IPS-15b (cell line): ENCODE data around the gene CWC27.
"Not testable (repeated sequence)": the region's sequence is repeated elsewhere in the genome, so short reads cannot be mapped to it uniquely, and the experiment has no call there.

Experiments
- H3K27me3 ChIP-seq: one replicate; pipeline ENCODE4 v1.6.1; 2013; ENCODE audit warnings: low read length; ENCODE audit not compliant: control insufficient read depth, insufficient read depth
- H3K36me3 ChIP-seq: one replicate; pipeline ENCODE4 v1.6.1; 2013; ENCODE audit warnings: low read length; ENCODE audit not compliant: control insufficient read depth, insufficient read depth
- H3K4me1 ChIP-seq: one replicate; pipeline ENCODE4 v1.6.1; 2013; ENCODE audit warnings: mild to moderate bottlenecking, low read length; ENCODE audit not compliant: control insufficient read depth, insufficient read depth
- H3K4me3 ChIP-seq: one replicate; pipeline ENCODE4 v1.5.1; 2013; ENCODE audit warnings: low read depth, low read length
- H3K9ac ChIP-seq: one replicate; pipeline ENCODE4 v1.6.1; 2013; ENCODE audit warnings: low read depth, mild to moderate bottlenecking, low read length
- H3K9me3 ChIP-seq: one replicate; pipeline ENCODE4 v1.6.1; 2013; ENCODE audit warnings: mild to moderate bottlenecking, low read length; ENCODE audit not compliant: control insufficient read depth, insufficient read depth

Gene CWC27

GRCh38 chr5:64790210-64790609 is 21.5 kb downstream of the CWC27 start:
- Histone ChIP-seq H3K4me3 (no peak overlapping the region), H3K4me1 (no peaks in the 10 kb centered on the region), H3K27me3 (no peaks in the 10 kb centered on the region), H3K9me3 (no peaks in the 10 kb centered on the region), H3K36me3 (no peaks in the 10 kb centered on the region), H3K9ac (no peak overlapping the region)

- H3K9me3 ChIP-seq = no peaks in the 10 kb centered on the region
- no peaks in the 10 kb centered on the region for H3K4me1 ChIP-seq
- H3K36me3 ChIP-seq = no peaks in the 10 kb centered on the region
Measured at GRCh38 chr5:64792469-64792868, 23.7 kb downstream of the CWC27 start.

GRCh38 chr5:64794053-64794770 is 25.5 kb downstream of the CWC27 start:
- Histone ChIP-seq H3K36me3 (no peaks in the 10 kb centered on the region), H3K27me3 (no peaks in the 10 kb centered on the region), H3K9ac (no peak overlapping the region), H3K4me1 (no peaks in the 10 kb centered on the region), H3K9me3 (no peaks in the 10 kb centered on the region), H3K4me3 (no peak overlapping the region)

More at GRCh38 chr5:64792469-64792868, 23.7 kb downstream of the CWC27 start:
- H3K9ac ChIP-seq = no peak overlapping the region
- no peak overlapping the region for H3K4me3 ChIP-seq
- H3K27me3 ChIP-seq = no peaks in the 10 kb centered on the region

GRCh38 chr5:64796301-64796700 is 27.6 kb downstream of the CWC27 start:
- H3K4me3 ChIP-seq = no peak overlapping the region
- H3K9me3 ChIP-seq = no peaks in the 10 kb centered on the region
- no peaks in the 10 kb centered on the region for H3K4me1 ChIP-seq
- no peak overlapping the region for H3K9ac ChIP-seq
- no peaks in the 10 kb centered on the region for H3K27me3 ChIP-seq
- H3K36me3 ChIP-seq = no peaks in the 10 kb centered on the region

- H3K4me1 ChIP-seq = no peaks in the 10 kb centered on the region
- H3K9me3 ChIP-seq = no peaks in the 10 kb centered on the region
- H3K9ac ChIP-seq = no peak overlapping the region
- H3K36me3 ChIP-seq = no peaks in the 10 kb centered on the region
- H3K4me3 ChIP-seq = no peak overlapping the region
- H3K27me3 ChIP-seq = no peaks in the 10 kb centered on the region
Measured at GRCh38 chr5:64800926-64801325, 32.2 kb downstream of the CWC27 start.

GRCh38 chr5:64806537-64806936 is 37.8 kb downstream of the CWC27 start:
- Histone ChIP-seq H3K9me3 (no peaks in the 10 kb centered on the region), H3K36me3 (no peaks in the 10 kb centered on the region)

GRCh38 chr5:64807520-64807919 is 38.8 kb downstream of the CWC27 start:
- Histone ChIP-seq H3K4me1 (no peaks in the 10 kb centered on the region), H3K9ac (no peak overlapping the region), H3K27me3 (no peaks in the 10 kb centered on the region), H3K36me3 (no peaks in the 10 kb centered on the region), H3K4me3 (no peak overlapping the region), H3K9me3 (no peaks in the 10 kb centered on the region)

More at GRCh38 chr5:64806537-64806936, 37.8 kb downstream of the CWC27 start:
- Histone ChIP-seq H3K9ac (no peak overlapping the region), H3K27me3 (no peaks in the 10 kb centered on the region), H3K4me3 (no peak overlapping the region), H3K4me1 (no peaks in the 10 kb centered on the region)

GRCh38 chr5:64811050-64811640 is 42.4 kb downstream of the CWC27 start:
- Histone ChIP-seq H3K9ac (no peak overlapping the region), H3K4me3 (no peak overlapping the region), H3K9me3 (no peaks in the 10 kb centered on the region), H3K36me3 (no peaks in the 10 kb centered on the region), H3K27me3 (no peaks in the 10 kb centered on the region), H3K4me1 (no peaks in the 10 kb centered on the region)

- H3K36me3 ChIP-seq = no peaks in the 10 kb centered on the region
- H3K9ac ChIP-seq = no peak overlapping the region
- no peaks in the 10 kb centered on the region for H3K4me1 ChIP-seq
- H3K27me3 ChIP-seq = no peaks in the 10 kb centered on the region
- no peaks in the 10 kb centered on the region for H3K9me3 ChIP-seq
- no peak overlapping the region for H3K4me3 ChIP-seq
Measured at GRCh38 chr5:64814073-64814472, 45.3 kb downstream of the CWC27 start.

GRCh38 chr5:64818245-64818644 is 49.5 kb downstream of the CWC27 start:
- H3K4me1 ChIP-seq = no peaks in the 10 kb centered on the region
- H3K9me3 ChIP-seq = no peaks in the 10 kb centered on the region
- H3K27me3 ChIP-seq = no peaks in the 10 kb centered on the region
- no peak overlapping the region for H3K4me3 ChIP-seq
- no peaks in the 10 kb centered on the region for H3K36me3 ChIP-seq
- no peak overlapping the region for H3K9ac ChIP-seq

GRCh38 chr5:64819345-64819744 is 50.6 kb downstream of the CWC27 start:
- H3K9ac ChIP-seq, H3K36me3 ChIP-seq, H3K9me3 ChIP-seq, H3K4me1 ChIP-seq, H3K4me3 ChIP-seq, H3K27me3 ChIP-seq: not testable (repeated sequence)

GRCh38 chr5:64822320-64822719 is 53.6 kb downstream of the CWC27 start:
- H3K4me1 ChIP-seq = no peaks in the 10 kb centered on the region
- no peaks in the 10 kb centered on the region for H3K27me3 ChIP-seq
- no peak overlapping the region for H3K9ac ChIP-seq
- H3K9me3 ChIP-seq = no peaks in the 10 kb centered on the region
- no peaks in the 10 kb centered on the region for H3K36me3 ChIP-seq
- no peak overlapping the region for H3K4me3 ChIP-seq
